Liver (tissue), 9 donors: ENCODE measurements around the gene GMNN. TPM values are rescaled to one million over a fixed set of nuclear protein-coding genes. Genes with fewer than 3 reads are reported as not detected.

ENCODE experiments used
- DNase-seq: peaks from one replicate; pipeline ENCODE4 v3.0.0-alpha.2; 2017; ENCODE audit warnings: low spot score
- H3K27ac ChIP-seq, 2 donors: one replicate each; pipeline ENCODE4 v1.7.0; 2013; ENCODE audit warnings: inconsistent platforms in 2 of 2, low read length in 2 of 2, control low read depth in 1 of 2, low read depth in 1 of 2, mild to moderate bottlenecking in 1 of 2
- H3K27me3 ChIP-seq, 4 donors: one replicate each; pipeline versions ENCODE4 v1.6.1 to v1.7.0; 2013; ENCODE audit warnings: low read length in 3 of 4, inconsistent platforms in 1 of 4, mild to moderate bottlenecking in 1 of 4, moderate library complexity in 1 of 4; ENCODE audit not compliant: control insufficient read depth in 4 of 4, insufficient read depth in 4 of 4
- H3K36me3 ChIP-seq, 4 donors: one replicate each; pipeline versions ENCODE4 v1.6.1 to v1.7.0; 2013; ENCODE audit warnings: low read length in 3 of 4, mild to moderate bottlenecking in 3 of 4, low read depth in 1 of 4, moderate library complexity in 1 of 4; ENCODE audit not compliant: control insufficient read depth in 4 of 4, insufficient read depth in 3 of 4
- H3K4me1 ChIP-seq, 4 donors: one replicate each; pipeline versions ENCODE4 v1.6.1 to v1.7.0; 2013; ENCODE audit warnings: low read length in 3 of 4, mild to moderate bottlenecking in 3 of 4, moderate library complexity in 1 of 4; ENCODE audit not compliant: control insufficient read depth in 4 of 4, insufficient read depth in 4 of 4
- H3K4me3 ChIP-seq, 3 donors: one replicate each; pipeline versions ENCODE4 v1.6.1 to v1.7.0; 2013; ENCODE audit warnings: low read length in 3 of 3, control low read depth in 1 of 3, low read depth in 1 of 3, mild to moderate bottlenecking in 1 of 3
- H3K9ac ChIP-seq, 2 donors: one replicate each; pipeline ENCODE4 v1.7.0; 2013; ENCODE audit warnings: low read length in 2 of 2, mild to moderate bottlenecking in 2 of 2, moderate library complexity in 2 of 2, control low read depth in 1 of 2, low read depth in 1 of 2
- H3K9me3 ChIP-seq, 4 donors: one replicate each; pipeline versions ENCODE4 v1.6.1 to v1.7.0; 2013; ENCODE audit warnings: low read length in 3 of 4; ENCODE audit not compliant: control insufficient read depth in 4 of 4
- FOXA1 ChIP-seq: IDR thresholded peaks from 2 replicates; pipeline ENCODE4 v1.6.1; 2016; ENCODE audit warnings: antibody characterized with exemption
- HNF4A ChIP-seq, 2 donors: conservative IDR thresholded peaks; 2 replicates each; pipeline ENCODE4 v1.6.1; 2016; ENCODE audit warnings: antibody characterized with exemption in 2 of 2, mild to moderate bottlenecking in 2 of 2
- HNF4G ChIP-seq: IDR thresholded peaks from 2 replicates; pipeline ENCODE4 v1.6.1; 2016; ENCODE audit warnings: antibody characterized with exemption
- MAX ChIP-seq: IDR thresholded peaks from 2 replicates; pipeline ENCODE4 v1.6.1; 2016; ENCODE audit warnings: antibody characterized with exemption
- NR2F2 ChIP-seq: IDR thresholded peaks from 2 replicates; pipeline ENCODE4 v1.6.1; 2016; ENCODE audit warnings: antibody characterized with exemption
- RAD21 ChIP-seq, 2 donors: IDR thresholded peaks; 2 replicates each; pipeline ENCODE4 v1.6.1; 2016; ENCODE audit warnings: antibody characterized with exemption in 2 of 2, mild to moderate bottlenecking in 2 of 2
- REST ChIP-seq: IDR thresholded peaks from 2 replicates; pipeline ENCODE4 v1.6.1; 2016; ENCODE audit warnings: antibody characterized with exemption, mild to moderate bottlenecking
- RXRA ChIP-seq, 2 donors: IDR thresholded peaks; 2 replicates each; pipeline ENCODE4 v1.6.1; 2017 to 2018; ENCODE audit warnings: antibody characterized with exemption in 2 of 2, mild to moderate bottlenecking in 1 of 2
- SP1 ChIP-seq: IDR thresholded peaks from 2 replicates; pipeline ENCODE4 v1.6.1; 2018; ENCODE audit warnings: antibody characterized with exemption, mild to moderate bottlenecking
- YY1 ChIP-seq: IDR thresholded peaks from 2 replicates; pipeline ENCODE4 v1.6.1; 2016; ENCODE audit warnings: antibody characterized with exemption, mild to moderate bottlenecking
- ZBTB33 ChIP-seq: IDR thresholded peaks from 2 replicates; pipeline ENCODE4 v1.6.1; 2016; ENCODE audit warnings: antibody characterized with exemption
- WGBS: extraction: QIAGEN DNeasy Blood & Tissue Kit; methylation state at CpG from one replicate; pipeline ENCODE4 v1.1.7; 2013; 5-methylcytosine and 5-hydroxymethylcytosine counted together
- polyA plus RNA-seq, 2 donors: library from polyadenylated mRNA; stranded (reverse) in 1 of 2; unstranded in 1 of 2; fragments of 200-250 nt in 1 of 2; fragments of >200 nt in 1 of 2; fragmentation: Nextera tagmentation in 1 of 2; extraction: Ambion mirVana in 1 of 2; gene quantifications; one replicate each; pipeline versions ENCODE4 v1.2.1 to v1.2.3, GENCODE V29; 2013 to 2015
- total RNA-seq, 2 donors: library from RNA; depleted of rRNA; stranded (reverse); fragments of >200 nt; gene quantifications; one replicate each; pipeline ENCODE4 v1.2.3, GENCODE V29; 2014
- donor health status: healthy.
- donor health status: healthy.
- donor health status: healthy.
- donor health status: healthy.
- donor health status: healthy.

GMNN gene
- total and polyA plus RNA-seq, 4 donors: 8.4 to 34.9 (median 11.0) TPM

- Histone ChIP-seq H3K9me3 (no peaks in the 10 kb centered on the region), H3K27me3 (no peaks in the 10 kb centered on the region), H3K36me3 (peaks cover under 1 to 9% (median 3%) of the 10 kb centered on the region in 4 donors), H3K27ac (no peak overlapping the region), H3K4me3 (no peak overlapping the region), H3K4me1 (peaks cover 5 to 30% (median 16%) of the 10 kb centered on the region in 4 donors), H3K9ac (no peak overlapping the region)
- no peak for DNase-seq
- no peak for TF ChIP-seq NR2F2
- TF ChIP-seq FOXA1: no peak
- TF ChIP-seq RAD21 (IDR thresholded peaks at IDR 0.05): no peak
- TF ChIP-seq ZBTB33: no peak
- no peak for TF ChIP-seq YY1
- no peak for TF ChIP-seq RXRA (IDR thresholded peaks at IDR 0.05)
- WGBS: 91% methylated on average over 1 of the region's 1 CpG
These were observed 3.4 kb downstream of the GMNN start for GRCh38 chr6:24778121-24778520.

GRCh38 chr6:24778878-24779277, 4.1 kb downstream of the GMNN start:
- no peaks in the 10 kb centered on the region for H3K27me3 ChIP-seq
- H3K9ac ChIP-seq: no peak overlapping the region
- H3K36me3 ChIP-seq: peaks cover 2 to 12% (median 3%) of the 10 kb centered on the region in 4 donors
- no peak overlapping the region for H3K4me3 ChIP-seq
- no peak for DNase-seq
- TF ChIP-seq SP1: no peak
- TF ChIP-seq MAX: no peak
- no peak for TF ChIP-seq RXRA (IDR thresholded peaks at IDR 0.05)
- TF ChIP-seq HNF4A (conservative IDR thresholded peaks at IDR 0.05): no peak
- TF ChIP-seq REST: no peak
- no peak for TF ChIP-seq RAD21 (IDR thresholded peaks at IDR 0.05)
- H3K4me1 ChIP-seq: peaks cover 5 to 30% (median 16%) of the 10 kb centered on the region in 4 donors
- no peaks in the 10 kb centered on the region for H3K9me3 ChIP-seq
- H3K27ac ChIP-seq: no peak overlapping the region

- H3K9me3 ChIP-seq: no peaks in the 10 kb centered on the region
- no peak overlapping the region for H3K9ac ChIP-seq
- H3K36me3 ChIP-seq: peaks cover 2 to 17% (median 4%) of the 10 kb centered on the region in 4 donors
- peaks cover 5 to 26% (median 13%) of the 10 kb centered on the region in 4 donors for H3K4me1 ChIP-seq
- no peak overlapping the region for H3K4me3 ChIP-seq
- WGBS: 18% methylated on average over 3 of the region's 3 CpGs
- TF ChIP-seq HNF4G: no peak
- peak; percentile 27 for TF ChIP-seq YY1
- DNase-seq: no peak
- no peak overlapping the region for H3K27ac ChIP-seq
- no peaks in the 10 kb centered on the region for H3K27me3 ChIP-seq
These were observed 4.8 kb downstream of the GMNN start for GRCh38 chr6:24779416-24780016.
